ENCODE results near the gene ITGB1BP2.

- TF ChIP-seq CTCF (IDR thresholded peaks at IDR 0.05; ENCODE audit: extremely low read depth in 1 of 2, insufficient read depth in 1 of 2, low read depth in 1 of 2, low read length in 2 of 2) (no peak), POLR2A (IDR thresholded peaks at IDR 0.05; ENCODE audit: low read depth, low read length) (no peak), EZH2 (IDR thresholded peaks at IDR 0.05; ENCODE audit: borderline replicate concordance, low read depth, low read length, severe bottlenecking) (no peak), POLR2AphosphoS5 (IDR thresholded peaks at IDR 0.05; ENCODE audit: insufficient read depth, low read depth, low read length) (no peak), GATA2 (IDR thresholded peaks at IDR 0.05; ENCODE audit: insufficient read depth, insufficient read length, low read depth, low read length) (no peak), FOS (IDR thresholded peaks at IDR 0.05; ENCODE audit: borderline replicate concordance, insufficient read depth, low read length) (no peak), MYC (IDR thresholded peaks at IDR 0.05; ENCODE audit: low read depth, low read length) (no peak), JUN (IDR thresholded peaks at IDR 0.05; ENCODE audit: borderline replicate concordance, insufficient read depth, insufficient read length, low read depth) (no peak), MAX (IDR thresholded peaks at IDR 0.05; ENCODE audit: insufficient read depth, insufficient read length) (no peak)
Observed at GRCh38 chrX:71326394-71326793, 24.8 kb downstream of the ITGB1BP2 start.
